H9 (cell line): Measurements from ENCODE around the gene ABCC12. TPM values are rescaled to one million over a fixed set of nuclear protein-coding genes. Genes with fewer than 3 reads are reported as not detected.

Experiments used
- DNase-seq: peaks from one replicate; pipeline ENCODE4 v3.0.0-alpha.2; 2017
- H2AFZ ChIP-seq: one replicate; pipeline ENCODE4 v1.6.1; 2013; ENCODE audit warnings: mild to moderate bottlenecking, low read length, control low read depth, moderate library complexity
- H2AK5ac ChIP-seq: 2 replicates; pipeline ENCODE4 v1.6.1; 2013; ENCODE audit warnings: low read length, control low read depth, mixed read lengths; ENCODE audit not compliant: insufficient read length
- H2BK120ac ChIP-seq: one replicate; pipeline ENCODE4 v1.6.1; 2013; ENCODE audit warnings: low read depth, mild to moderate bottlenecking, low read length, control low read depth, inconsistent platforms; ENCODE audit not compliant: poor library complexity, severe bottlenecking
- H2BK12ac ChIP-seq: 2 replicates; pipeline ENCODE4 v1.6.1; 2013; ENCODE audit warnings: low read length, control low read depth, mixed read lengths, low read depth; ENCODE audit not compliant: insufficient read length
- H2BK15ac ChIP-seq: 2 replicates; pipeline ENCODE4 v1.6.1; 2013; ENCODE audit warnings: low read depth, low read length, control low read depth
- H2BK20ac ChIP-seq: one replicate; pipeline ENCODE4 v1.6.1; 2013; ENCODE audit warnings: low read depth, mild to moderate bottlenecking, low read length, control low read depth, inconsistent platforms; ENCODE audit not compliant: poor library complexity, severe bottlenecking
- H2BK5ac ChIP-seq: 2 replicates; pipeline ENCODE4 v1.6.1; 2013; ENCODE audit warnings: low read length, control low read depth, mixed read lengths; ENCODE audit not compliant: insufficient read length
- H3K14ac ChIP-seq: 2 replicates; pipeline ENCODE4 v1.6.1; 2013; ENCODE audit warnings: low read length, control low read depth; ENCODE audit not compliant: insufficient read depth
- H3K18ac ChIP-seq: 2 replicates; pipeline ENCODE4 v1.6.1; 2013; ENCODE audit warnings: low read depth, mild to moderate bottlenecking, mixed read lengths, low read length, control low read depth; ENCODE audit not compliant: insufficient read length
- H3K23ac ChIP-seq: 2 replicates; pipeline ENCODE4 v1.6.1; 2013; ENCODE audit warnings: low read length, control low read depth, mixed read lengths, low read depth; ENCODE audit not compliant: insufficient read length
- H3K23me2 ChIP-seq: 2 replicates; pipeline ENCODE4 v1.6.1; 2013; ENCODE audit warnings: low read depth, mild to moderate bottlenecking, mixed read lengths, low read length, control low read depth; ENCODE audit not compliant: insufficient read length, poor library complexity, severe bottlenecking
- H3K27ac ChIP-seq: 2 replicates; pipeline ENCODE4 v1.5.1; 2013; ENCODE audit warnings: low read length, control low read depth, mixed read lengths, low read depth; ENCODE audit not compliant: insufficient read length
- H3K27me3 ChIP-seq: 2 replicates; pipeline ENCODE4 v1.6.1; 2013; ENCODE audit warnings: low read length, control low read depth, inconsistent platforms; ENCODE audit not compliant: insufficient read depth
- H3K4ac ChIP-seq: 2 replicates; pipeline ENCODE4 v1.6.1; 2013; ENCODE audit warnings: low read depth, mild to moderate bottlenecking, control low read depth, inconsistent platforms, low read length, moderate library complexity
- H3K4me1 ChIP-seq: 2 replicates; pipeline ENCODE4 v1.6.1; 2013; ENCODE audit warnings: low read length, control low read depth, inconsistent platforms; ENCODE audit not compliant: insufficient read depth
- H3K4me2 ChIP-seq: 2 replicates; pipeline ENCODE4 v1.6.1; 2013; ENCODE audit warnings: low read length, control low read depth, mixed read lengths; ENCODE audit not compliant: insufficient read length, insufficient read depth
- H3K56ac ChIP-seq: 2 replicates; pipeline ENCODE4 v1.6.1; 2013; ENCODE audit warnings: low read depth, mild to moderate bottlenecking, mixed read lengths, low read length, control low read depth; ENCODE audit not compliant: insufficient read length
- H3K79me1 ChIP-seq: 2 replicates; pipeline ENCODE4 v1.6.1; 2013; ENCODE audit warnings: low read depth, mild to moderate bottlenecking, moderate library complexity, low read length, control low read depth, inconsistent platforms; ENCODE audit not compliant: insufficient read depth, poor library complexity, severe bottlenecking
- H3K79me2 ChIP-seq: 2 replicates; pipeline ENCODE4 v1.6.1; 2013; ENCODE audit warnings: low read length, control low read depth, inconsistent platforms; ENCODE audit not compliant: insufficient read depth
- H3K9ac ChIP-seq: 2 replicates; pipeline ENCODE4 v1.6.1; 2013; ENCODE audit warnings: low read length, control low read depth, mixed read lengths; ENCODE audit not compliant: insufficient read length; ENCODE audit errors: extremely low read depth
- H3K9me3 ChIP-seq: one replicate; pipeline ENCODE4 v1.6.1; 2013; ENCODE audit warnings: low read depth, low read length, inconsistent platforms; ENCODE audit not compliant: control insufficient read depth
- H3T11ph ChIP-seq: one replicate; pipeline ENCODE4 v1.6.1; 2013; ENCODE audit warnings: mild to moderate bottlenecking, low read length, control low read depth, inconsistent platforms
- H4K20me1 ChIP-seq: one replicate; pipeline ENCODE4 v1.6.1; 2013; ENCODE audit not compliant: control insufficient read depth, insufficient read length, insufficient read depth
- H4K5ac ChIP-seq: 2 replicates; pipeline ENCODE4 v1.6.1; 2013; ENCODE audit warnings: low read depth, mild to moderate bottlenecking, mixed read lengths, low read length, control low read depth; ENCODE audit not compliant: insufficient read length
- H4K8ac ChIP-seq: replicated peaks from 2 replicates; pipeline ENCODE4 v1.6.1; 2013; ENCODE audit warnings: low read length, control low read depth, mixed read lengths, low read depth; ENCODE audit not compliant: insufficient read length
- H4K91ac ChIP-seq: 2 replicates; pipeline ENCODE4 v1.6.1; 2013; ENCODE audit warnings: low read depth, mild to moderate bottlenecking, moderate library complexity, mixed read lengths, low read length, control low read depth; ENCODE audit not compliant: insufficient read length
- H3K27ac Mint-ChIP-seq, 3 experiments: 2 replicates in 2 of 3; 3 replicates in 1 of 3; pipeline ENCODE4 v1.8.0; 2020 to 2021; ENCODE audit warnings: mixed read lengths in 3 of 3, mild to moderate bottlenecking in 1 of 3, moderate library complexity in 1 of 3
- H3K27me3 Mint-ChIP-seq: 2 replicates; pipeline ENCODE4 v1.8.0; 2021; ENCODE audit warnings: low read depth, mild to moderate bottlenecking, moderate library complexity, mixed read lengths
- H3K36me3 Mint-ChIP-seq, 3 experiments: 2 replicates in 2 of 3; 3 replicates in 1 of 3; pipeline ENCODE4 v1.8.0; 2020 to 2021; ENCODE audit warnings: low read depth in 3 of 3, mixed read lengths in 3 of 3; ENCODE audit not compliant: insufficient read depth in 1 of 3
- H3K4me1 Mint-ChIP-seq, 2 experiments: 2 replicates each; pipeline ENCODE4 v1.8.0; 2020; ENCODE audit warnings: mixed read lengths in 2 of 2
- H3K4me3 Mint-ChIP-seq, 2 experiments: 2 replicates in 1 of 2; 3 replicates in 1 of 2; pipeline ENCODE4 v1.8.0; 2020 to 2021; ENCODE audit warnings: mild to moderate bottlenecking in 2 of 2, mixed read lengths in 2 of 2, moderate library complexity in 1 of 2
- H3K9me3 Mint-ChIP-seq, 2 experiments: 2 replicates in 1 of 2; 3 replicates in 1 of 2; pipeline ENCODE4 v1.8.0; 2020; ENCODE audit warnings: mild to moderate bottlenecking in 2 of 2, mixed read lengths in 2 of 2, moderate library complexity in 1 of 2
- CTCF ChIP-seq: fragments of 200-600 bp; sonication (generic); conservative IDR thresholded peaks from 3 replicates; pipeline ENCODE4 v1.8.0; 2021; ENCODE audit warnings: antibody characterized with exemption, mild to moderate bottlenecking
- WGBS: extraction: QIAGEN DNeasy Blood & Tissue Kit; methylation state at CpG from one replicate; pipeline ENCODE4 v1.1.7; 2013; ENCODE audit warnings: missing lambda C conversion rate, low lambda C conversion rate, mixed read lengths; ENCODE audit not compliant: insufficient read length; ENCODE audit errors: extremely low coverage; 5-methylcytosine and 5-hydroxymethylcytosine counted together
- total RNA-seq: library from RNA; stranded (reverse); gene quantifications from 2 replicates; pipeline ENCODE4 v1.2.1, GENCODE V29; 2021

ABCC12 gene
- total RNA-seq, 1 experiment from 2014 or later = 0.09 TPM

GRCh38 chr16:48193846-48194245, 38.1 kb upstream of the ABCC12 start:
- Histone ChIP-seq H3K4ac (no peak overlapping the region), H3K56ac (no peak overlapping the region), H2BK12ac (no peak overlapping the region), H3K23me2 (no peaks in the 10 kb centered on the region), H3K9me3 (no peaks in the 10 kb centered on the region), H3K14ac (no peak overlapping the region; the same call in 1 of the 2 replicates), H2AFZ (no peak overlapping the region), H3K79me1 (no peaks in the 10 kb centered on the region), H3K18ac (no peak overlapping the region), H3K79me2 (no peaks in the 10 kb centered on the region), H4K5ac (no peak overlapping the region), H3K4me2 (no peak overlapping the region), H2AK5ac (no peak overlapping the region), H3K23ac (no peak overlapping the region), H2BK5ac (no peak overlapping the region), H3K9ac (no peak overlapping the region), H2BK120ac (no peak overlapping the region), H4K8ac (no peak overlapping the region), H3K4me1 (no peaks in the 10 kb centered on the region), H3T11ph (no peak overlapping the region), H2BK15ac (no peak overlapping the region), H3K27me3 (no peaks in the 10 kb centered on the region), H3K27ac (no peak overlapping the region), H4K91ac (no peak overlapping the region), H4K20me1 (no peaks in the 10 kb centered on the region), H2BK20ac (no peak overlapping the region)
- Mint-ChIP-seq H3K4me3 (no peak overlapping the region), H3K4me1 (no peaks in the 10 kb centered on the region), H3K27me3 (no peaks in the 10 kb centered on the region), H3K27ac (no peak overlapping the region), H3K9me3 (no peaks in the 10 kb centered on the region; a peak in 1 of 5 replicates), H3K36me3 (no peaks in the 10 kb centered on the region)
- no CpG with 5 or more reads among the region's 7 CpGs for WGBS
- TF ChIP-seq CTCF = no peak
- DNase-seq = no peak
